ENCODE results near the gene TNFRSF12A.
"Not testable (repeated sequence)": the region's sequence is repeated elsewhere in the genome, so short reads cannot be mapped to it uniquely, and the experiment has no call there.

Gene TNFRSF12A

GRCh38 chr16:3063625-3064386 is 43.6 kb downstream of the TNFRSF12A start:
- H3K4me1 ChIP-seq (ENCODE audit: control insufficient read depth, insufficient read depth, low read length): no peaks in the 10 kb centered on the region
- H3K4me3 ChIP-seq (ENCODE audit: low read length): no peak overlapping the region
- H3K27ac ChIP-seq (ENCODE audit: low read depth, low read length): no peak overlapping the region
- no peaks in the 10 kb centered on the region for H3K27me3 ChIP-seq (ENCODE audit: control insufficient read depth, insufficient read depth, low read length)
- H3K9ac ChIP-seq (ENCODE audit: low read length): no peak overlapping the region
- H3K36me3 ChIP-seq (ENCODE audit: control insufficient read depth, insufficient read depth, low read length): no peaks in the 10 kb centered on the region

- H3K4me1 ChIP-seq (ENCODE audit: control insufficient read depth, insufficient read depth, low read length): no peaks in the 10 kb centered on the region
- no peaks in the 10 kb centered on the region for H3K36me3 ChIP-seq (ENCODE audit: control insufficient read depth, insufficient read depth, low read length)
- H3K9ac ChIP-seq (ENCODE audit: low read length): peak within 1 kb of the TSS; percentile 66
- H3K27me3 ChIP-seq (ENCODE audit: control insufficient read depth, insufficient read depth, low read length): no peaks in the 10 kb centered on the region
- peak within 1 kb of the TSS; percentile 57 for H3K4me3 ChIP-seq (ENCODE audit: low read length)
- H3K27ac ChIP-seq (ENCODE audit: low read depth, low read length): peak within 1 kb of the TSS; percentile 47
These were observed 45.0 kb downstream of the TNFRSF12A start, which contains the start of gene IL32 for GRCh38 chr16:3065069-3065741. IL32 (plus strand) TSS chr16:3065640; CDS start chr16:3065812, 172 bp downstream.

GRCh38 chr16:3065742-3066439 is 45.7 kb downstream of the TNFRSF12A start:
- peak overlapping the region; percentile 57 for H3K4me3 ChIP-seq (ENCODE audit: low read length)
- H3K36me3 ChIP-seq (ENCODE audit: control insufficient read depth, insufficient read depth, low read length): no peaks in the 10 kb centered on the region
- H3K27ac ChIP-seq (ENCODE audit: low read depth, low read length): peak overlapping the region; percentile 38
- H3K4me1 ChIP-seq (ENCODE audit: control insufficient read depth, insufficient read depth, low read length): no peaks in the 10 kb centered on the region
- peak overlapping the region; percentile 66 for H3K9ac ChIP-seq (ENCODE audit: low read length)
- H3K27me3 ChIP-seq (ENCODE audit: control insufficient read depth, insufficient read depth, low read length): no peaks in the 10 kb centered on the region

GRCh38 chr16:3066440-3066748 is 46.2 kb downstream of the TNFRSF12A start:
- H3K4me3 ChIP-seq (ENCODE audit: low read length): peak overlapping the region; percentile 57
- H3K4me1 ChIP-seq (ENCODE audit: control insufficient read depth, insufficient read depth, low read length): no peaks in the 10 kb centered on the region
- H3K27me3 ChIP-seq (ENCODE audit: control insufficient read depth, insufficient read depth, low read length): no peaks in the 10 kb centered on the region
- H3K36me3 ChIP-seq (ENCODE audit: control insufficient read depth, insufficient read depth, low read length): no peaks in the 10 kb centered on the region
- H3K9ac ChIP-seq (ENCODE audit: low read length): peak overlapping the region; percentile 29
- H3K27ac ChIP-seq (ENCODE audit: low read depth, low read length): no peak overlapping the region

- H3K4me1 ChIP-seq (ENCODE audit: control insufficient read depth, insufficient read depth, low read length): no peaks in the 10 kb centered on the region
- H3K27ac ChIP-seq (ENCODE audit: low read depth, low read length): no peak overlapping the region
- no peak overlapping the region for H3K9ac ChIP-seq (ENCODE audit: low read length)
- H3K27me3 ChIP-seq (ENCODE audit: control insufficient read depth, insufficient read depth, low read length): no peaks in the 10 kb centered on the region
- H3K36me3 ChIP-seq (ENCODE audit: control insufficient read depth, insufficient read depth, low read length): no peaks in the 10 kb centered on the region
- H3K4me3 ChIP-seq (ENCODE audit: low read length): no peak overlapping the region
These were observed 48.3 kb downstream of the TNFRSF12A start for GRCh38 chr16:3068487-3068886.

- not testable (repeated sequence) for H3K9ac ChIP-seq (ENCODE audit: low read length); H3K27me3 ChIP-seq (ENCODE audit: control insufficient read depth, insufficient read depth, low read length); H3K27ac ChIP-seq (ENCODE audit: low read depth, low read length); H3K4me3 ChIP-seq (ENCODE audit: low read length); H3K4me1 ChIP-seq (ENCODE audit: control insufficient read depth, insufficient read depth, low read length); H3K36me3 ChIP-seq (ENCODE audit: control insufficient read depth, insufficient read depth, low read length)
These were observed 49.0 kb downstream of the TNFRSF12A start for GRCh38 chr16:3069146-3069545.

DNA sequence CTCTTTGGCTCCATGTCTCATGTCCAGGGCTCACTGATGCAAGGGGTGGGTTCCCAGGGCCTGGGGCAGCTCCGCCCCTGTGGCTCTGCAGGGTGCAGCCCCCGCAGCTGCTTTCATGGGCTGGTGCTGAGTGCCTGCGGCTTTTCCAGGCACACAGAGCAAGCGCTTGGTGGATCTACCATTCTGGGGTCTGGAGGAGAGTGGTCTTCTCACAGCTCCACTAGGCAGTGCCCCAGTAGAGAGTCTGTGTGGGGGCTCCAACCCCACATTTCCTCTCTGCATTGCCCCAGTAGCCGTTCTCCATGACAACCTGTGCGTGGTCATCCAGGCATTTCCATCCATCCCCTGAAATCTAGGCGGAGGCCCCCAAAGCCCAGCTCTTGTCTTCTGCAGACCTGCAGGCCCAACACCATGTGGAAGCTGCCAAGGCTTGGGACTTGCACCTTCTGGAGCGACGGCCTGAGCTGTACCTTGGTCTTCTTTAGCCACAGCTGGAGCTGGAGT is 50.5 kb downstream of the TNFRSF12A start:
- Histone ChIP-seq H3K27ac (ENCODE audit: low read depth, low read length) (no peak overlapping the region), H3K27me3 (ENCODE audit: control insufficient read depth, insufficient read depth, low read length) (no peaks in the 10 kb centered on the region), H3K9ac (ENCODE audit: low read length) (no peak overlapping the region), H3K4me3 (ENCODE audit: low read length) (no peak overlapping the region), H3K4me1 (ENCODE audit: control insufficient read depth, insufficient read depth, low read length) (no peaks in the 10 kb centered on the region), H3K36me3 (ENCODE audit: control insufficient read depth, insufficient read depth, low read length) (no peaks in the 10 kb centered on the region)

GRCh38 chr16:3071655-3072054 is 51.5 kb downstream of the TNFRSF12A start:
- Histone ChIP-seq H3K27me3 (ENCODE audit: control insufficient read depth, insufficient read depth, low read length) (no peaks in the 10 kb centered on the region), H3K4me1 (ENCODE audit: control insufficient read depth, insufficient read depth, low read length) (no peaks in the 10 kb centered on the region), H3K36me3 (ENCODE audit: control insufficient read depth, insufficient read depth, low read length) (no peaks in the 10 kb centered on the region), H3K4me3 (ENCODE audit: low read length) (no peak overlapping the region), H3K27ac (ENCODE audit: low read depth, low read length) (no peak overlapping the region), H3K9ac (ENCODE audit: low read length) (no peak overlapping the region)
